Measurements from ENCODE around the gene MIA. TPM values are rescaled to one million over a fixed set of nuclear protein-coding genes. Genes with fewer than 3 reads are reported as not detected.

MIA gene
- total and polyA plus RNA-seq, 8 donors, result 0.89 to 6.7 (median 3.6) TPM; not detected in 1

GRCh38 chr19:40735013-40735771, 40.1 kb upstream of the MIA start:
- H3K9me3 ChIP-seq, result no peaks in the 10 kb centered on the region
- H3K4me1 ChIP-seq, result no peaks in the 10 kb centered on the region
- H3K36me3 ChIP-seq, result peaks cover 0 to 100% of the 10 kb centered on the region in 2 donors
- DNase-seq (no peak), ATAC-seq (peak; percentile 69)
- no peaks in the 10 kb centered on the region for H3K27me3 ChIP-seq
- H3K4me3 ChIP-seq, result no peak overlapping the region
- TF ChIP-seq CTCF (IDR thresholded peaks at IDR 0.05), result no peak
- intact Hi-C loops (cut with DNase I), result no loop called here
- H3K27ac ChIP-seq, result peak overlapping the region in 1 of 2 donors; percentile 19

- H3K36me3 ChIP-seq, result peaks cover 0 to 100% of the 10 kb centered on the region in 2 donors
- H3K4me1 ChIP-seq, result no peaks in the 10 kb centered on the region
- DNase-seq (no peak), ATAC-seq (no peak)
- H3K27me3 ChIP-seq, result no peaks in the 10 kb centered on the region
- TF ChIP-seq CTCF (IDR thresholded peaks at IDR 0.05), result no peak
- H3K9me3 ChIP-seq, result no peaks in the 10 kb centered on the region
- intact Hi-C loops (cut with DNase I), result no loop called here
- H3K27ac ChIP-seq, result peak overlapping the region in 1 of 2 donors; percentile 8
- H3K4me3 ChIP-seq, result no peak overlapping the region
Measured at GRCh38 chr19:40736661-40737060, 38.7 kb upstream of the MIA start.

GRCh38 chr19:40737102-40737644, 38.1 kb upstream of the MIA start:
- no peak for DNase-seq
- H3K27me3 ChIP-seq, result no peaks in the 10 kb centered on the region
- peaks cover 0 to 99% of the 10 kb centered on the region in 2 donors for H3K36me3 ChIP-seq
- no peaks in the 10 kb centered on the region for H3K9me3 ChIP-seq
- ATAC-seq, result no peak
- peak overlapping the region in 1 of 2 donors; percentile 8 for H3K27ac ChIP-seq
- TF ChIP-seq CTCF (IDR thresholded peaks at IDR 0.05), result no peak
- H3K4me1 ChIP-seq, result no peaks in the 10 kb centered on the region
- intact Hi-C loops (cut with DNase I), result no loop called here
- H3K4me3 ChIP-seq, result no peak overlapping the region

- H3K27ac ChIP-seq, result no peak overlapping the region
Measured at GRCh38 chr19:40739030-40739839, 36.1 kb upstream of the MIA start.

More at GRCh38 chr19:40739030-40739839, 36.1 kb upstream of the MIA start:
- Histone ChIP-seq H3K4me3 (no peak overlapping the region), H3K36me3 (peaks cover 0 to 83% of the 10 kb centered on the region in 2 donors), H3K27me3 (no peaks in the 10 kb centered on the region), H3K9me3 (no peaks in the 10 kb centered on the region), H3K4me1 (no peaks in the 10 kb centered on the region)
- ATAC-seq (no peak), DNase-seq (no peak)
- intact Hi-C loops (cut with DNase I), result no loop called here
- TF ChIP-seq CTCF (IDR thresholded peaks at IDR 0.05), result no peak
